Right atrium auricular region (tissue), 2 donors: ENCODE data around the gene ATAD1. TPM values are rescaled to one million over a fixed set of nuclear protein-coding genes. Genes with fewer than 3 reads are reported as not detected.

Experiments
- DNase-seq: peaks from one replicate; pipeline ENCODE4 v3.0.0-alpha.2; 2019; ENCODE audit warnings: low spot score
- H3K27ac ChIP-seq, 2 donors: fragments of 200-600 bp; sonication (generic); 1 replicate in 1 of 2; 2 replicates in 1 of 2; pipeline ENCODE4 v1.5.1; 2016 to 2019
- H3K27me3 ChIP-seq, 2 donors: fragments of 200-600 bp; sonication (generic); one replicate each; pipeline versions ENCODE4 v1.5.1 to v1.6.0; 2017 to 2019
- H3K36me3 ChIP-seq: fragments of 200-600 bp; sonication (generic); one replicate; pipeline ENCODE4 v1.5.1; 2016
- H3K4me1 ChIP-seq, 2 donors: fragments of 200-600 bp; sonication (generic); one replicate each; pipeline versions ENCODE4 v1.5.1 to v1.6.0; 2017 to 2019
- H3K4me3 ChIP-seq, 2 donors: fragments of 200-600 bp; sonication (generic); 1 replicate in 1 of 2; 2 replicates in 1 of 2; pipeline ENCODE4 v1.5.1; 2017 to 2019; ENCODE audit warnings: mild to moderate bottlenecking in 1 of 2, moderate library complexity in 1 of 2
- H3K9me3 ChIP-seq, 2 donors: fragments of 200-600 bp; sonication (generic); one replicate each; pipeline ENCODE4 v1.5.1; 2019
- total RNA-seq, 2 donors: library from RNA; depleted of rRNA; stranded (reverse); fragments of >200 nt; gene quantifications; one replicate each; pipeline ENCODE4 v1.1.0, GENCODE V29; 2016
- TF ChIP-seq, protein P1 (sequence below), 2 donors: fragments of 200-600 bp; sonication (generic); IDR thresholded peaks; one replicate each; pipeline ENCODE4 v1.5.1; 2019; ENCODE audit warnings: antibody characterized with exemption in 2 of 2

Gene ATAD1
- total RNA-seq, 2 donors from 2014 or later = 59.5 to 80.3 TPM

DNA sequence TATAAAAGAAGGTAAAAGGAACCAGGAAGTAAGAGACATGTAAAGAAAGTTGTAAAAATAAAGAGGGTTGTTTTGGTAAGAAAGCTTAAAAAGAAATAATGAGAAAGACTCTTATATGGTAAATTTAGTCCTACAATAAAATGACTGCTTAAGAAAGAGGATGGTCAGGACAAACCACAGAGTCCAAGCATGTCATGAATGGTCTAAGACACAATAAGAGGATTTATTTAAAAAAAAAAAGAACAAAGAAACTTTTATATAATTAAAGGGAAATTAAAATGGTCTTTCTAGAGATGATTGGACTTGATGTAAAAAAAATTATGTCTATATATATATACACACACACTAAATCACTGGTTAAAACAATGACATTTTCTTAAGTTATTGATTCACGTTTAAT is 18.2 kb downstream of the ATAD1 start:
- DNase-seq = no peak
- Histone ChIP-seq H3K27me3 (no peaks in the 10 kb centered on the region), H3K4me3 (no peak overlapping the region), H3K4me1 (peaks cover 0 to 13% of the 10 kb centered on the region in 2 donors), H3K27ac (no peak overlapping the region), H3K9me3 (peaks cover 0 to 6% of the 10 kb centered on the region in 2 donors), H3K36me3 (no peaks in the 10 kb centered on the region)
- TF ChIP-seq, protein P1, sequence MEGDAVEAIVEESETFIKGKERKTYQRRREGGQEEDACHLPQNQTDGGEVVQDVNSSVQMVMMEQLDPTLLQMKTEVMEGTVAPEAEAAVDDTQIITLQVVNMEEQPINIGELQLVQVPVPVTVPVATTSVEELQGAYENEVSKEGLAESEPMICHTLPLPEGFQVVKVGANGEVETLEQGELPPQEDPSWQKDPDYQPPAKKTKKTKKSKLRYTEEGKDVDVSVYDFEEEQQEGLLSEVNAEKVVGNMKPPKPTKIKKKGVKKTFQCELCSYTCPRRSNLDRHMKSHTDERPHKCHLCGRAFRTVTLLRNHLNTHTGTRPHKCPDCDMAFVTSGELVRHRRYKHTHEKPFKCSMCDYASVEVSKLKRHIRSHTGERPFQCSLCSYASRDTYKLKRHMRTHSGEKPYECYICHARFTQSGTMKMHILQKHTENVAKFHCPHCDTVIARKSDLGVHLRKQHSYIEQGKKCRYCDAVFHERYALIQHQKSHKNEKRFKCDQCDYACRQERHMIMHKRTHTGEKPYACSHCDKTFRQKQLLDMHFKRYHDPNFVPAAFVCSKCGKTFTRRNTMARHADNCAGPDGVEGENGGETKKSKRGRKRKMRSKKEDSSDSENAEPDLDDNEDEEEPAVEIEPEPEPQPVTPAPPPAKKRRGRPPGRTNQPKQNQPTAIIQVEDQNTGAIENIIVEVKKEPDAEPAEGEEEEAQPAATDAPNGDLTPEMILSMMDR (IDR thresholded peaks at IDR 0.05) = no peak

DNA sequence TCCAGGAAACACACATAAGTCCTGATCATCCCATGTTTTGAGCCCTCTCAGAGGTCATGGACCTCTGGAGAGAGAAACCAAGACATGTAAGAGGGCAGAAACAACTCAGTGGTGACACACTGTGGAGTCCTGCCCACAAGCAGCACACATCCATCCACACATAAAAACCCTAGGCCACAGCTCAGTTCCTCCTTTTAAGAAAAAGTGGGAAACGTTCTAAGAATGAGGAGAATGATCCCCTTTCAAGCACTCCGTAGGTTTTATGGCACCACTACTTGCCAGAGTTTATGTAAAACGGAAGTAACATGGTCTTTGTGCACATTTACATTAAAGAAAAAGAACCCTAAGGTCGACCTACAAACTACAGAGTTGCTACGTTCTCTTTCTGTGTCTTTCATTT is 19.9 kb downstream of the ATAD1 start:
- Histone ChIP-seq H3K4me1 (peaks cover 0 to 20% of the 10 kb centered on the region in 2 donors), H3K27ac (no peak overlapping the region), H3K36me3 (no peaks in the 10 kb centered on the region), H3K9me3 (peaks cover 0 to 6% of the 10 kb centered on the region in 2 donors), H3K27me3 (no peaks in the 10 kb centered on the region), H3K4me3 (no peak overlapping the region)
- TF ChIP-seq, protein P1 (IDR thresholded peaks at IDR 0.05) = no peak
- no peak for DNase-seq

DNA sequence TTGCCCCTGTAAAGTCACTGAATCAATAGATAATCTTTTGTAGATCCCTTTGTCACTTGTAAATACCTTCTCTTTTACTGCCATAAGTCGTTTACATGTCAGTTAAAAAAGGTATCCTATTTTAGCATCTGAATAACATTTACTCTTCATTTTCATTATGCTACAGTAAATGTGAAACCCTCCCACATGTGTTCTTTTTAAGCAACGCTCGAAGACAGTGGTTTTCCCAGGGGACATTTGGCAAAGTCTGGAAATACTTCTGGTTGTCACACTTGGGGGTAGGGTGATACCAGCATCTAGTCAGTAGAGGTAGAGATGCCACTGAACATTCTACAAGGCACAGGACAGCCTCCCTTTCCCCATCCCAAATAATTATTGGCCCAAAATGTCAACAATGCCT is 23.7 kb downstream of the ATAD1 start:
- TF ChIP-seq, protein P1 (IDR thresholded peaks at IDR 0.05) = no peak

DNA sequence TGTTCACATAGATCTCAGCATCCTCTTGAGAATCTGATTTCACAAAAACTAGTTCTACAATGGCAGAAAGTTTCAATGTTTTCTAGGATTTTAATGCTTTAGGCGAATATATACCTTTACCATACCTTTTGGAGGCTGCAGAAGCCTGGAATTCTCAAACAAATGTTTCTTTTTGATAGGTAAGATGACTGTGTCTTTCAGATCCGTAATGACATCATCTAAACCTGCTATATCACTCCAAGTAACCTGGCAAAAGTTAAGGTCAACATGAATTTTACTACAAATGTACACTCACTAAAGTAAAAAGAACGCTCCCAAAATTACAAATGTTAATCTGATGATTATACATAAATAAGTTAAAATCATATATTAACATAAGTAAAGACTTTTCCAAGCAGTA is 27.8 kb downstream of the ATAD1 start:
- peaks cover 0 to 17% of the 10 kb centered on the region in 2 donors for H3K4me1 ChIP-seq
- H3K36me3 ChIP-seq = peaks cover 32% of the 10 kb centered on the region
- no peak for DNase-seq
- TF ChIP-seq, protein P1 (IDR thresholded peaks at IDR 0.05) = no peak
- H3K4me3 ChIP-seq = no peak overlapping the region
- H3K27ac ChIP-seq = no peak overlapping the region
- no peaks in the 10 kb centered on the region for H3K27me3 ChIP-seq
- no peaks in the 10 kb centered on the region for H3K9me3 ChIP-seq

More for the DNA sequence above, 23.7 kb downstream of the ATAD1 start:
- Histone ChIP-seq H3K36me3 (peaks cover 19% of the 10 kb centered on the region), H3K9me3 (no peaks in the 10 kb centered on the region), H3K4me3 (no peak overlapping the region), H3K27me3 (no peaks in the 10 kb centered on the region), H3K4me1 (peaks cover 0 to 21% of the 10 kb centered on the region in 2 donors), H3K27ac (no peak overlapping the region)
- DNase-seq = no peak

DNA sequence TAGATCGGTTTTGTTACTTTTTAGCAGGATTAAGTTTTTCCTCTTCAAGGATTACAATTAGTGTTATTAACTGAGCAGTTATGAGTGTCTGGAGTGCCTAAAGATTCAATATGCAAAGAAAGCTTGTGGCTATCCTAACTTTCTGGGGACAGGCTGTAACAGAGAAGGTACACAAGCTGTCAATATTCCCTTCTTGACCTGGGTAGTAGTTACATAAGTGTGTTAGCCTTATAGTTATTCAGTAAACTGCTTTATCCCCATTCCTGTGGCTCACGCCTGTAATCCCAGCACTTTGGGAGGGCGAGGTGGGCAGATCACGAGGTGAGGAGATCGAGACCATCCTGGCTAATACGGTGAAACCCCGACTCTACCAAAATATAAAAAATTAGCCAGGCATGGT is 31.6 kb downstream of the ATAD1 start:
- no peak overlapping the region for H3K27ac ChIP-seq
- no peak for DNase-seq
- H3K4me3 ChIP-seq = no peak overlapping the region
- H3K4me1 ChIP-seq = no peaks in the 10 kb centered on the region
- H3K27me3 ChIP-seq = no peaks in the 10 kb centered on the region
- H3K36me3 ChIP-seq = peaks cover 38% of the 10 kb centered on the region
- no peaks in the 10 kb centered on the region for H3K9me3 ChIP-seq
- TF ChIP-seq, protein P1 (IDR thresholded peaks at IDR 0.05) = no peak

DNA sequence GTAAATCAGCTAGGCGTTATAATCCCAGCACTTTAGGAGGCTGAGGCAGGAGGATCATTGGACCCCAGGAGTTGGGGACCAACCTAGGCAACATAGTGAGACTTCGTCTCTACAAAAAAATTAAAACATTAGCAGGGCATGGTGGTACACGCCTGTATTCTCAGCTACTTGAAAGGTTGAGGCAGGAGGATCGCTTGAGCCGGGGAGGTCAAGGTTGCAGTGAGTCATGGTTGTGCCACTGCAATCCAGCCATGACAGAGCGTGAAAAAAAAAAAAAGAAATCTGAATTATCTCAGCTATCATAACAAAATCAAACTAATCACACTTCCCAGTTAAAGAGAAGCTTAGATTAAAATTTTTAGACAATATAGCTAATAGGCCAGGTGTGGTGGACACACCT is 35.3 kb downstream of the ATAD1 start:
- TF ChIP-seq, protein P1 (IDR thresholded peaks at IDR 0.05) = no peak
- no peaks in the 10 kb centered on the region for H3K4me1 ChIP-seq
- no peak overlapping the region for H3K27ac ChIP-seq
- no peaks in the 10 kb centered on the region for H3K27me3 ChIP-seq
- no peaks in the 10 kb centered on the region for H3K9me3 ChIP-seq
- DNase-seq = no peak
- peaks cover 31% of the 10 kb centered on the region for H3K36me3 ChIP-seq
- no peak overlapping the region for H3K4me3 ChIP-seq
